Stimulated activated CD4-positive, alpha-beta T cell treated with anti-CD3 and anti-CD28 coated beads, TNF-alpha, amount 100 ng/mL, for 1 hour (primary cell): ENCODE data around the gene TRANK1.
A peak's percentile ranks its signal among the peaks of the same experiment; 100 is the strongest.
"Not testable (repeated sequence)": the region's sequence is repeated elsewhere in the genome, so short reads cannot be mapped to it uniquely, and the experiment has no call there.

Source experiments
- DNase-seq, 3 donors: peaks; one replicate each; pipeline ENCODE4 v3.0.0-alpha.2; 2020; ENCODE audit warnings: low read depth in 3 of 3, low spot score in 1 of 3

TRANK1 gene

DNA sequence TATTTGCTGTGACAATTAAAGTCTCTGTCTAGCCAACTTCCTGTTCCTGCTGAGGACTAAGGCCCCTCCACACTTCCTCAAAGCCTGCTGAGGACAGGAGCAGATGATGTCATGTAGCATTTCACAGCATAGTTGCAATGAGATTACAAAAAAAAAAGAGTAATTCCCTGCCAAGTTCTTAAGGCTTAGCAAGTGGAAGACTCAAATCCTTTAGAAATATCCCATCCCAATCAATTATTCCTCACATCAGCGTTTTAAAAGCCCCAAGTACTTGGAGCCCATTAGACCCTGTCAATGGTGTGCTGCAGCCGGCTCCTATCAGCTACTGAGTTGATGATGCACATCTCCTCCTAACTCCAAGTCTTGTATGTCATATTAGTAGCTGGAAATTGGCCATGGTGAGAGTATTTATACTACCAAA, 51.7 kb downstream of the TRANK1 start:
- peak in 1 of 3 donors; percentile 29 for DNase-seq

DNA sequence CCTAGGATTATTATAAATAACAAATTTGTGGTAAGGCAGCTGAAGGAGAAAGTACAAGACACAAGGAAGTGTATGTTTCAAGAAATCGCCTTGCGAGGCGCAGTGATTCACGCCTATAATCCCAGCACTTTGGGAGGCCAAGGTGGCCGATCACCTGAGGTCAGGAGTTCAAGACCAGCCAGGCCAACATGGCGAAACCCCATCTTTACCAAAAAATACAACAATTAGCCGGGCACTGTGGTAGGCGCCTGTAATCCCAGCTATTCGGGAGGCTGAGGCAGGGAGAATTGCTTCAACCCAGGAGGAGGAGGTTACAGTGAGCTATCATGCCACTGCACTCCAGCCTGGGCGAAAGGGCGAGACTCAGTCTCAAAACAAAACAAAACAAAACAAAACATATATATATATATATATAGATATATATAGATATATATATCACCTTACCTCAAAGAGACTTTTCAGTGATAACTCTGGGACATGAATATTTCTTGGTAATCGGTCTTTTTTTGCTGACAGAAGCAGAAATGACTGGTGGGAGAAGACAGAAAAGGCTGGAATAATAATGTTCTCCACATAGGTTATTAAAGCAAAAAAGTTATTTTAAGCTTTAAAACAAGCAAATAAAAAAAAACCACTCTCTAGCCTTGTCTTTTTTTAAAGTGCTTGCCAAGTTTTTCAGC, 52.3 kb downstream of the TRANK1 start:
- no peak for DNase-seq

DNA sequence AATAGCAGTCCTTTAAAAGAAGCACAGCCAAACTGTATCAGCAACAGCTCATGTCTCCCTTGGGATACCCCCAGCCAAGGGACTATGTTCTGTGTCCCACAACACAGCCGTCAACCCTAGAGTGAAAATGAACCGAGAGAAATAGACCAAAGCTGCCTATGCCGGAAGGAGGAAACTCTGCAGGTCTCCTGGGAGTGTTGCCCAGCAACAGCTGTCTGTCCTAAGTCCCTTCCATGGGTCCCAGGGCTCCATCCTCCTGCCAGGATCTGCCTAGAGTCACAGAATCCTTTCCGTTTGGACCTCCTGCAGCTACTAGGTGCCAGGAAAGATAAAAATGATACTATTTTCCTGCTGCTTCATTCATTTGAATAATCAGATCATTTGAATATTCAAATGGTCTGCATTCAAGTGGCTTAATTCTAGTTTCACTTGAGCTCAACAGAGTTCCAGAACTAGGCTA, 53.1 kb downstream of the TRANK1 start:
- no peak for DNase-seq

DNA sequence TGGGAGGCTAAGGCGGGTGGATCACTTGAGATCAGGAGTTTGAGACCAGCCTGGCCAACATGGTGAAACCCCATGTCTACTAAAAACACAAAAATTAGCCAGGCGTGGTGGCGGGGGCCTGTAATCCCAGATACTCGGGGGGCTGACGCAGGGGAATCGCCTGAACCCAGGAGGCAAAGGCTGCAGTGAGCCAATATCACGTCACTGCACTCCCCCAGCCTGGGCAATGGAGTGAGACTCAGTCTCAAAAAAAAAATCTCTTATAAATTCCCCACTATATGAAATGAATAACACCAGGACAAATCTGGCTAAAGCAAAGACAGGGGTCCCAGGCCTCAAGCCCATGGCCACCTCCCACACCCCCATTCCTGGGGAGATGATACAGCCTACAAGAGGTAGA, 53.8 kb downstream of the TRANK1 start:
- DNase-seq, result not testable (repeated sequence)

GRCh38 chr3:36890261-36890660, 54.6 kb downstream of the TRANK1 start:
- DNase-seq, result no peak

DNA sequence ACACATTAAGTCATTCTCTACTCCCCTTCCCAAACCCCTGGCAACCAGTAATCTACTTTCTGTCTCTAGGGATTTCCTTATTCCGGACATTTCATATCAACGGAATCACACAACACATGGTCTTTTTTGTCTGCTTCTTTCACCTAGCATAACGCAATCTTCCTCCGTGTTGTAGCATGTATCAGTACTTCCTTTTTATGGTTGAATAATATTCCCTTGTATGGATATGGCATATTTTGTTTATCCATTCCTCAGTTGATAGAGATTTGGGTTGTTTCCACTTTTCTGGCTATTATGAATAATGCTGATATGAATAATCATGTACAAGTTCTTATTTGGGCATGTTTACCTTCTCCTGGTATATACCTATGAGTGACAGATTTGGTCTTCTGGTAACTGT, 63.1 kb downstream of the TRANK1 start:
- no peak for DNase-seq

GRCh38 chr3:36879842-36880241, 65.0 kb downstream of the TRANK1 start:
- not testable (repeated sequence) for DNase-seq

GRCh38 chr3:36877930-36878685, 66.7 kb downstream of the TRANK1 start:
- no peak for DNase-seq

DNA sequence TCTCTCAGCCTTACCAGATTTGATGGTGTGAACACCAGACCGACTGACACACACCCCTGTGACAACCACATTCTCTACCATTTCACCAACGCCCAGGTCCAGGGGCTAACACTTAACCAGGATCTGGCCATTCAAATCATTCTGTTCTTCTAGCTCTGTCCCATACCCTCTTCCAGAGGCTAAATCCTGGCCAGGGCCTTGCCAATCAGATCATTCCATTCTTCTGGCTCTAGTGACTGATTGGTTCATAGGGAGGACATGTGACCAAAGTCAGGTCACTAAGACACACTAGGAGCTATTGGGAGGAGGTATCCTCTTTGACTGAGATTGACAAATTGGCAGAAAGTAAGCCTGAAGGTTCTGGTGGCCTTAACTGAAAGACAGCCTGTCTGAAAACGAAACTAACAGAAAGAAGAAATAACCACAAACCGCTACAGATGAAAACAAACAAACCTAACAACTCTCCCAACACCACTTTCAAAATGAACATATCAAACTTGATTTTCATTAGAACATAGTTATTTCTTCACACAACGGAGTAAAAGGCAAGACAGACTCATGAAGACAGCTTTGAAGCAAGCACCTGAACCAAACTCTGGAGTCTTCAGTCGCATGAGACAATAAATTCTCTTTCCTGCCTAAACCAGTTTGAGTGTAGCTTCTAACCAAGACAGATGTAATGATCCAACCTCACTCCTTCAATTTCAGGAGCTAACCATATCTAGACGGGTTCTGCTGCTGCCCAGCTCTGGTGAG, 68.5 kb downstream of the TRANK1 start:
- no peak for DNase-seq

DNA sequence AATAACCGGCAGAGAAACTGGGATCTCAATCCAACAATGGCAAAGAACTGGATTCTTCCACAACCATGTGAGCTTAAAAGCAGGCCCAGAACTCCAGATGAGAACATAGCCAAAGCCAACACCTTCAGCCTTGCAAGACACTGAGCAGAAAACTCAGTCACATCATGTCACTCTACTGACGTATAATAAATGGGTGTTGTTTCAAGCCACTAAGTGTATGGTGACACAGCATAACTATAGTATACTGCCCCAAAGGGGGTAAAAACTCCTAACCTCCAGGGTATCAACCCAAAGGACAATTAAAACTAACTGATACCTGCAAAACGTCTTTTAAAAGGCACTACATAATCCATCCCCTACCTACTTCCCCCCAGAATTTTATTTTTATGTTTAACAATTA, 69.5 kb downstream of the TRANK1 start:
- DNase-seq, result no peak

DNA sequence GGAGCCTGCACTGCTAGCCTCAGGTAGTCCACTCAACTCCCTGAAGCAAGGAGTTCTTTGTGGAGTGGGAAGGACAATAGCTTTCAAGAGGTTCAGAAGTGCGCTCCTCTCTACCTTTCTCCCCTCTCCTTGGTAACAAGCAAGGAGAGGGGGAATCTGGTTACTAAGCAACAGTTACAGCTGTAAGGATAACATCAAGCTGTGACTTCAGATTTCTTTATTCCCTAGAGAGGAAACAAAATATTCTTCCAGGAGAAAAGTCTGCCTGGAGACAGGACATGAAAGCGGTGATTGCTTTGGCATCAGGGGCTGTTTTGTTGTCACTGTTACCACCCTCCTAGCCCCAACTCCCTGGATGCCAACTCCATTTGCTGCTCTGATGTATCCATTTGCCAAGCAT, 70.4 kb downstream of the TRANK1 start:
- no peak for DNase-seq

DNA sequence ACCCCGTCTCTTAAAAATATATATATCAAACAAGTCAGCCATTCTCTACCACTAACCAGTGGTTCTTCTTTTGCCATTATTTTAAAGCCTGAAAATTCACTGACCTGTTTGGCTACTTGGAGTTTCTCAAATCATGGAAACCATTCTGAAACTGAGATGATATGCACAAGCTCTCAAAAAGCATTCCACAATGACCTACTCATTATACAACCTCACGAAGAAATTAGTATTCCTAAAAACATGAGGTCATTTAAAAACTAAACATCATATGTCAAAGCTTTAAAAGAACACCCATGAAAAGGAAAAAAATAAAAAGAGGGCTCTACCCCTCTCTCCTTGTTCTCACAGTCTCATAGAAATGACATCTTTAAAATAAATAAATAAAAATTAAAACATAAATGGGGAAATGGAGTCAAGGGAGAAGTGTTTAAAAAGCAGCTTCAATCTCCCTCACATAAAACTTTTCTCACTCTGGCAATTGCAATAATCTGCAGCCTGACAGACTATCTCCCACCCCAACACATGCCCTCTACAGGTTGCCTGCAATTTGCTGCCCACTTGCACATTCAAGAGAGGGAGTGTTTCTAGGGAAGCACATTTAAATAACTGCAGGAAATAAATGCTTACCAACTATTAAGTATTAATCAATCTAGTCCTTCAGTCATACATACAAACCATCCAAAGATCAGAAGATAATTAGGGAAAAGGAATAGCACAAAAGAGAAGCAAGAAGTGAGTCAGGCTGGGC, 73.3 kb downstream of the TRANK1 start:
- no peak for DNase-seq

GRCh38 chr3:36868614-36869436, 76.0 kb downstream of the TRANK1 start:
- DNase-seq, result peak in 1 of 3 donors; percentile 22

DNA sequence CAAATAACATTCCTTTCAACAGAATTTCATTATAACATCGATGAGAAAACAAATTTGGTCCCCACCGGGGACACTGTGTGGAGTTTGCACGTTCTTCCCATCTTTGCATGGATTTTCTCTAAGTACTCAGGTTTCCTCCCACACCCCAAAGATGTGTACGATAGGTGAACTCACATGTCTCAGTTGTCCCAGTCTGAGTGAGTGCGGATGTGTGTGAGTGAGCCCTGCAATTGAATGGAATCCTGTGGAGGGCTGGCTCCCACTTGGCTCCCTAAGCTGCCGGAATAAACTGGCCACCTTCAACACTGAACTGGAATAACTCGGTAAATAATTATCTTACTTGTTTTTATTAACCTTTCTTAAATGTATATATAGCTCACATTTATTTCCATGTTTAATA, 77.0 kb downstream of the TRANK1 start:
- no peak for DNase-seq

DNA sequence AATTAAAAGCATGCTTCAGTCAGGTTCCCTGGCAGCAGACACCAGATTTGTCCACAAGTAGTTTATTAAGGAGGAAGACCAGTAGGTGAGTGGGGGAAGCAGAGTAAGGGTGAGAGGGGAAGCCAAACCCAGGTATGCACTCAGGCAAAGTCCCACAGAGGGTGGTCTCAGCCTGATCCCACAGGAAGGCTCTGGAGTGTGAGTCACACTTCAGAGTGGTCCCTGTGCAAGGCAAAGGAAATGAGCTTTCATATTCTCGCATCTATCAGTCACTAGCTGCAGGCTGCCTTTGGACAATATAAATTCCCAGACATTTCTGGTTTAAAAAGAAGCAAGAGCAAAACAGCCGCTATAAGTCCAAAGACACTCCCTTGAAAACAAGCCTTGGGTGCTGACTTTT, 78.5 kb downstream of the TRANK1 start:
- DNase-seq, result no peak

- no peak for DNase-seq
Measured at GRCh38 chr3:36864180-36865053, 80.4 kb downstream of the TRANK1 start.

DNA sequence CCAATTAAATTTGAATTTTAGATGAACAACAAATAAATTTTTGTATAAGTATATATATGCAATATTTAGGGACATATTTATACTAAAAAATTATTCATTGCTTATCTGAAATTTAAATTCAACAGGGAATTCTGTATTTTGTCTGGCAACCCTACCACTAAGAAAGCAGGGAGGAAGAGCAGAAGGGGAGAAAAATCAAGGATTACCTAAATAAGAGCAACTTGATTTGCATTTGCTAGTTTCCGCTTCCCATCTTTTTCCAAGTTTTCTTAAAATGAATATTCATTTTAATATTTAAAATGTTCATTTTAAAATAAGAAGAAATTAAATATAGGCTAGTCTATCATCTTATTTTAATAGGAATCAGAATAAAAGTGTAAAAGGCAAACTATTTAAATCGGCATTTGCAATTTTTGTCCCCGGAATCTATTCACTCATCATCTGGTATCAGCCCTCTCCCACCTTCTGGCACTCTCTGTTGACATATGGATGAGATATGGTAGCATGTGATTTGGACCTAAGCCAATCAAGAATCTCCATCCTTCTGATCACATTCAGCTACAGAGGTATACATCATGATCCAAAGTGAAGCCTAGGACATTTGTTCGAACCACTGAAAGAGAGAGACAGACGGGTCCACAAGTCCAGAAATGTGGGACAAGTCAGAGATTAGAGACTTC, 82.6 kb downstream of the TRANK1 start:
- DNase-seq, result no peak

GRCh38 chr3:36859494-36859893, 85.4 kb downstream of the TRANK1 start:
- no peak for DNase-seq

- no peak for DNase-seq
Measured at GRCh38 chr3:36852071-36852470, 92.8 kb downstream of the TRANK1 start.
